NCI-H146 treated with DMSO at 0.1 percent for 48 hours (cell line): ENCODE measurements around the gene AOPEP.

Experiments
- DNase-seq: peaks from one replicate; lab custom pipeline; 2025; ENCODE audit not compliant: unreplicated experiment; lab: John Stamatoyannopoulos, UW

Gene AOPEP

GRCh38 chr9:95089257-95090022 lies 362.9 kb downstream of the AOPEP start:
- DNase-seq = no peak

GRCh38 chr9:95090023-95090791 lies 363.7 kb downstream of the AOPEP start:
- DNase-seq = no peak

GRCh38 chr9:95090871-95091577 lies 364.5 kb downstream of the AOPEP start:
- no peak for DNase-seq

GRCh38 chr9:95091601-95092261 lies 365.2 kb downstream of the AOPEP start:
- DNase-seq = no peak

GRCh38 chr9:95092262-95093072 lies 366.0 kb downstream of the AOPEP start:
- no peak for DNase-seq

- no peak for DNase-seq
Observed at GRCh38 chr9:95093586-95093985, 367.1 kb downstream of the AOPEP start.

GRCh38 chr9:95094002-95094401 lies 367.5 kb downstream of the AOPEP start:
- no peak for DNase-seq

GRCh38 chr9:95095641-95096355 lies 369.3 kb downstream of the AOPEP start:
- DNase-seq = no peak

- no peak for DNase-seq
Observed at GRCh38 chr9:95096381-95096780, 369.9 kb downstream of the AOPEP start.

GRCh38 chr9:95096807-95097206 lies 370.3 kb downstream of the AOPEP start:
- DNase-seq = no peak

GRCh38 chr9:95097279-95097678 lies 370.8 kb downstream of the AOPEP start:
- DNase-seq = no peak

- DNase-seq = no peak
Observed at GRCh38 chr9:95098391-95098921, 372.0 kb downstream of the AOPEP start.

- no peak for DNase-seq
Observed at GRCh38 chr9:95099321-95100070, 373.0 kb downstream of the AOPEP start.

- DNase-seq = no peak
Observed at GRCh38 chr9:95100071-95100627, 373.6 kb downstream of the AOPEP start.

GRCh38 chr9:95101326-95101725 lies 374.8 kb downstream of the AOPEP start:
- no peak for DNase-seq

- DNase-seq = no peak
Observed at GRCh38 chr9:95102001-95102433, 375.5 kb downstream of the AOPEP start.

- DNase-seq = no peak
Observed at GRCh38 chr9:95102572-95102971, 376.1 kb downstream of the AOPEP start.

GRCh38 chr9:95103281-95103771 lies 376.8 kb downstream of the AOPEP start:
- no peak for DNase-seq
